Measurements from ENCODE around the gene SPTAN1.
"Not testable (repeated sequence)": the region's sequence is repeated elsewhere in the genome, so short reads cannot be mapped to it uniquely, and the experiment has no call there.

SPTAN1 gene

DNA sequence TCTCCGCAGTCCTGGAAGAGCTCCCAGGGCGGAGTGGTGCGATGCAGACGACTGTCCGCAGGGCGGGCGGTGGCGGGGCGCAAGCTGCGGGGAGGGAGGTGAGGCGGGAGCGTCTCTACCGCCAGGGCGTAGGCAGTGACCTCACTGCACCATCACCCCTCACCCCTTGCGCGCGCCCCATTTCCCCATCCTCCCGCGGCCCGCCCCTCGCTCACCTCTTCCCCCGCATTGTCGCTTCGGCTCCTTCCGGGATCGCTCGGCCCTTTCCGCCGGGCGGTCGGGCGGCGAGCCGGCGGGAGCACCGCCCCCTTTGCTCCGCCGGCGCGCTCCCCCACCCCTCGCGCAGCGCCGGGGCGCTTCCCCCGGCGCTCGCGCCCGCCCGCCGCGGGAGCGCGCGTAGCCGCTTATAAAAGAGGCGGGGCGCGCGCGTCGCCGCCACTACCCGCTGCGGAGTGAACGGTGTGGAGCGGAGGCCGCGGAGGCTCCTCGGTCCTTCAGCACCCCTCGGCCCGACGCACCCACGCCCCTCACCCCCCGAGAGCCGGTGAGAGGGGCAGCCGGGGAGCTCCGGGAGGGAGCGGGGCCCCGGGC is at the start of gene SPTAN1:
Gene SPTAN1 (plus strand): TSS at position 435 of the 591 bp plus-strand sequence. CDS start 14,154 bp downstream, outside the sequence.
- peak; percentile 90 for DNase-seq (ENCODE audit: low read depth, low spot score)

GRCh38 chr9:128503415-128503825 is 49.0 kb upstream of the SPTAN1 start:
- DNase-seq (ENCODE audit: low read depth, low spot score): not testable (repeated sequence)

GRCh38 chr9:128503870-128504269 is 48.5 kb upstream of the SPTAN1 start:
- no peak for DNase-seq (ENCODE audit: low read depth, low spot score)

- DNase-seq (ENCODE audit: low read depth, low spot score): peak; percentile 96
Measured at GRCh38 chr9:128504485-128505413, 47.6 kb upstream of the SPTAN1 start, which contains the start of gene GLE1. GLE1 (plus strand) TSS chr9:128504719; CDS start chr9:128504806, 87 bp downstream.

DNA sequence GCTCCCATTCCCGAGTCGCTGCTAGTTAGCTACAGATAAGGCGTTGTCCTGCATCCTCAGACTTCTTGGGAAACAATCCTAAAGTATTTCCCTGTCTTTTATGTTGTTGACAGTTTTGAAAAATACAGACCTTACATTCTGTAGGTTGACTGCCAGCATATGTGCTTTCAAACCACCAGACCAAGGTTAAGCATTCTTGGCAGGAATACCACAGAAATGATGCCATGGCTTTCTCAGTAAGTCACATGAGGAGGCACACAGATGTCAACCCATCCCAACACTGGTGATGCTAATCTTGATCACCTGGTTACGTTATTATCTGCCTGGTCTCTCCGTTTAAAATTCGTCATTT is 47.0 kb upstream of the SPTAN1 start:
- DNase-seq (ENCODE audit: low read depth, low spot score): no peak

DNA sequence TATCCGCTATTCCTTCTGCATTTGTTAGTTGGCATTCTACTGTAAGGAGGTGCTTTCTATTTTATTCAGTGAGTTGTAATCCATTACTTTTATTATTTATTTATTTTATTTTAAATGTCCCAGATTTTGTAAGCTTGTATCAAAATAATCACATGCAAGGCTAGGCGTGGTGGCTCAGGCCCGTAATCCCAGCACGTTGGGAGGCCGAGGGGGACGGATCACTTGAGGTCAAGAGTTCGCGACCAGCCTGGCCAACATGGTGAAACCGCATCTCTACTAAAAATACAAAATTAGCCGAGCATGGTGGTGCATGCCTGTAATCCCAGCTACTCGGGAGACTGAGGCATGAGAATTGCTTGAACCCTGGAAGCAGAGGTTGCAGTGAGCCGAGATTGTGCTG is 46.5 kb upstream of the SPTAN1 start:
- not testable (repeated sequence) for DNase-seq (ENCODE audit: low read depth, low spot score)

DNA sequence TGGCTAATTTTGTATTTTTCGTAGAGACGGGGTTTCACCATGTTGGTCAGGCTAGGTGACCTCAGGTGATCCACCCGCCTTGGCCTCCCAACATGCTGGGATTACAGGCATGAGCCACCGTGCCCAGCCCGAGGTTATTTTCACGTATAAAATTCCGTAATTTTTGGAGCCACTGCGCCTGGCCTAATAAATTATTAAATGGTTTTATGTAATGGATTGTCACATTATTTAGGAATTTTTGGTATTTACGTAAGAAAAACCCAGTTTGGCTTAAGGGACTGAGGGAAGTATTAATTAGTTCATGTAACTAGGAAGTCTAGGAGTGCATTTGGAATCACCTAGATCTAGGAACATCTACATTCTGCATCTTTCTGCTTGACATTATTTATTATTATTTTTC is 39.6 kb upstream of the SPTAN1 start:
- no peak for DNase-seq (ENCODE audit: low read depth, low spot score)

- DNase-seq (ENCODE audit: low read depth, low spot score): no peak
Measured at GRCh38 chr9:128521956-128522355, 30.4 kb upstream of the SPTAN1 start.

GRCh38 chr9:128523199-128523925 is 29.0 kb upstream of the SPTAN1 start:
- no peak for DNase-seq (ENCODE audit: low read depth, low spot score)

GRCh38 chr9:128526720-128527119 is 25.7 kb upstream of the SPTAN1 start:
- no peak for DNase-seq (ENCODE audit: low read depth, low spot score)

DNA sequence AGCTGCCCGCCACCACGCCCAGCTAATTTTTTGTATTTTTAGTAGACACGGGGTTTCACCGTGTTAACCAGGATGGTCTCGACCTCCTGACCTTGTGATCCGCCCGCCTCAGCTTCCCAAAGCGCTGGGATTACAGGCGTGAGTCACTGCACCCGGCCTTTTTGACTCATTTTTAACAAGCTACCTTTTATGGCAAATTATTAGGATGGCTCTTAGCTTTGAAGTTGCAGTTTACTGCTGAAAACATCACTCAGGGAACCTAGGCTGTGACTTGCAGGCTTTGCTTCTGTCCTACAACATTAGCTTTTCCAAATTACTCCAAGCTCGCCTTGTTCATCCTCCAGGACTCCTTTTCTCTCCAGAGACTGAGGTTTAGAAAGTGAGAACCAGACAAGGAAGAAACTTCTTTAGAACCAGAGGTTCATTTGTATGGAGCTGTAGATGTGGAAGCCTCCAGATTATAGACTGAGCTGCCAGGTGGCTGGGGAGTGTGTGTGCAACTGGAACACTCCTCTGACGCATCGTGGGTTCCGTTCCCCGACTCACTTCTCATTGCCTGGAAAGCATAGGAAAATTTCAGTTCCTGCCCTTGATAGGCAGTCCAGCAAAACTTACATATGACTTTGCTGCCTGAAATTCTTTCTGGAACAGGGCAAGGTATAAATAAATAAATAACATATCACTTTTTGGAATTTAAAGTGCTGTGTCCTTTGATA is 23.8 kb upstream of the SPTAN1 start:
- DNase-seq (ENCODE audit: low read depth, low spot score): no peak

DNA sequence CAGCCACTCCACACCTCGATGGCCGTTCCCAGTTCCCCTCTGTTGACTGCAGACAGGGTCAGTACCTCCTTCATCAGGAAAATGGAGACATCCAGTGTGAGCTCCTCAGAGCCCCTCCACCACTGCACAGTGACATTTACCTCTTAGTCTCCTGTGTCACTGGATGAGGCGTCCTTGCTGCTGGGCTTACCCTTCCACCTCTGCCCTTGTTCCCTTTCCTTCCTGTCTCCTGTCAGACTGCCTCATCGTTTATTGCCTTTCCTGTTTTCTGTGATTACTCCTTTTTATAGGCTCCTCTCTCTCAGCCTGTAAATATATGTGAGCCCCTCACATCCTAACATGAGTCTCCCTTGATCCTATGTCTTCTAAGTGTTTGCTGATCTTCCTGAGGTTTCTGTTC is 23.2 kb upstream of the SPTAN1 start:
- no peak for DNase-seq (ENCODE audit: low read depth, low spot score)

DNA sequence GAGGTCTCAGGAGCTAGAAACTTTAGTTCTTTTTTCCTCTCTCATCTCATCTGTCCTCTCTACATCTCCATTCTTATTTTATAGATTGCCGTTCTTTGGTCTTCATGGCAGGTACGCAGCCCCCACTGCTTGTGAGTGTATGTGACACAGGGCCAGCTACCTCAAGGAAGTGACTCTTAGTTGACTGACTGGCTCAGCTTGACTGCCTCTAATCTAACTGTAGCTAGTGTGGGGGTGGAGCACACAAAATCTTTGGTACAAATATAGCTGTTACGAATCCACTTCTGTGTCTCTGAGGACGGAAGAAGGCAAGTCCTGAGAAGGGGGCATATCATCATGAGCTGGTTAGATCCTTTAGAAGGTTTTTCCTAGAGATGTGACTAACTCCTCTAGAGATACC is 19.8 kb upstream of the SPTAN1 start:
- DNase-seq (ENCODE audit: low read depth, low spot score): no peak

DNA sequence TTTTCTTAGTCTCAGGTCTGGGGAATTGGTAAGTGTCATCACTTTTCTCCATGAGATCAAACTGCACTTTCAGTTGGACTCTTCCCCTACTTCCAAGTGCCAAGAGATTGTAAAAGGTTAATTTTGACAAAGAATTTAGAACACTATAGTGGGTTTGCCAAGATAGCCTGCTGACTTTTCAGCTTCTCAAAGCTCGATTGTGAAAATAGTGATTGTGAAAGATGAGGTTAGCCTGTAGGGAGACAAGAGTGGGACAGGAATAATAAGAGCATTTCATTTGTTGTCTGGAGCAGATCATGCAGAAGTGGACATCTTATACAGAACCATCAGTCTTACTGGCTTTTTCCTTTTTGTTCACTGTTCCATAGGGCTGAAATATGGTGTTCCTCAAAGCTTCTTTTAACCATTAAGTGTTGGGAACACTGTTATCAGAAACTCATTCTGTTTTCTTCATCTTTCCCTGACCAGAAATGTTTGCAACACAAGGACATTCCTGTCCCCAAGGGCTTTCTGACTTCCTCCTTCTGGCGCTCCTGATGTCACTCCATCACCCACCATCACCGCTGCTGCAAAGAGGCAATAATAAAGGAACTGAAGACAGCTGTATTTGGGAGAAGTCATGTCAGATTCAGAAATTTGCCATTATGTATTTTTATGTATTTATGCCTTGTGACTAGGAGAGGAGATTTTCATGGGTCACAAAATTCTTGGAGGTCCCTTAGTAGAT is 11.6 kb upstream of the SPTAN1 start:
- no peak for DNase-seq (ENCODE audit: low read depth, low spot score)

DNA sequence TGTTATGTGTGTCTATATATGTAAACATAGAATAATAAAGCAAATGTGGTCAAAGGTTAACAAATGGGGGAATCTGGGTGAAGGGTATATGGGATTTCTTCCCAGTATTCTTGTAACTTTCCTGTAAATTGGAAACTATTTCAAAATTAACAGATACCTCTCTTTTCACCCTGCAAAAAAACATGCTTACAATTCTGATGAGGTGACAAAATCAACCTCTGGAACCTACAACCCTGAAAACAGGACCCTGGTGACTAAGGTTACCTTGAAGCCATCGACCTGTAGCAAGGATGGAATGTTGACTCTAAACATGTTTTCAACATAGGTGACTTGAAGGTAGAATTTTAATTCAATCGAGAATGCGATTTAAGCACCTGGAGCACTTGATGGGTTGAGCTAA is 5.9 kb upstream of the SPTAN1 start:
- no peak for DNase-seq (ENCODE audit: low read depth, low spot score)

DNA sequence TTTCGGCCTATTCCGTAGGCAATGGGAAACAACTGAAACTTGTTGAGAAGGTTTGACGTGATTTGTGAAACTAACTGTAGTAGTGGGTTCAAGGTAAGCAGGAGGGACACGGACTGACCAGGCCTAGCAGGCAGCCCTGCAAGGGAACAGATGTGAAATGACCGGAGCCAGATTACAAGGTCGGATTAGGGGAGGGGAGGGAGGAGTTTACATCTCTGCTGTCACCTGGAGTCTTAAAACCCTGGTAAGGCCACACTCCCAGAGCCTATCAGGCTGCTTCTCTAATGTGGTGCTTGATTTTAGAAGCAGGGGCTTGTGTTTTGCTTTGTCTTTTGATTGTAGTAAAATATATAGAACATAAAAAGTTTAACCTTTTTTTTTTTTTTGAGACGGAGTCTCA is 3.5 kb upstream of the SPTAN1 start:
- no peak for DNase-seq (ENCODE audit: low read depth, low spot score)

DNA sequence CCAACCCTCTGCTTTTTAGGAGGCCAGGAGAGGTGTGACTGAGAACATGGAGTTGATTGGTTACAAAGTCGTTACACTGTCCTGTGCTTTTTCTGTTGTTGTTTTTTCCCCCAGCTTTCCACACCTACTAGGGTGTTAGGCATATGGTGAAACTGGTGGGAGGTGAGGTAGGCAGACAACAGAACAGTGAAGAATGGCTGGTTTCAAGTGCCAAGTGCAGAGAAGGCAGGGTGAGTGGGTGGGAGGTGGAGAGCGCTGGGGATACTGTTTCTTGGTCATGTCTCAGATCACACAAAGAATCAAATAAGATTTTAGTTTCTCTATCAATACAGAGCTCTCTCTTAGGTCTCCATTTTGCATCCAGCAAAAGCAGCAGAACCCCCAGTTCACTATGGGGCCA is 2.2 kb upstream of the SPTAN1 start:
- no peak for DNase-seq (ENCODE audit: low read depth, low spot score)

GRCh38 chr9:128550770-128551656 is 1.4 kb upstream of the SPTAN1 start:
- DNase-seq (ENCODE audit: low read depth, low spot score): no peak

GRCh38 chr9:128551657-128552152 is 682 bp upstream of the SPTAN1 start:
- no peak for DNase-seq (ENCODE audit: low read depth, low spot score)

Data from activated CD4-positive, CD25-positive, alpha-beta regulatory T cell treated with anti-CD3 and anti-CD28 coated beads, Interleukin-2, amount 50 U/mL, for 16 hours (primary cell).